Neutrophil (primary cell): ENCODE data around the gene DLGAP4.

Experiments used
- H3K27ac ChIP-seq: fragments of 200-600 bp; sonication (generic); 2 replicates; pipeline ENCODE4 v1.5.1; 2016; ENCODE audit warnings: mild to moderate bottlenecking, moderate library complexity
- H3K27me3 ChIP-seq: fragments of 200-600 bp; sonication (generic); 2 replicates; pipeline ENCODE4 v1.6.0; 2016; ENCODE audit warnings: mild to moderate bottlenecking
- H3K36me3 ChIP-seq: fragments of 200-600 bp; sonication (generic); 2 replicates; pipeline ENCODE4 v1.5.1; 2017
- H3K4me1 ChIP-seq, 2 experiments: fragments of 200-600 bp in 1 of 2; sonication (generic) in 1 of 2; 1 replicate in 1 of 2; 2 replicates in 1 of 2; pipeline versions ENCODE4 v1.5.1 to v1.6.1; 2013 to 2016; ENCODE audit warnings: low read depth in 1 of 2, low read length in 1 of 2, mild to moderate bottlenecking in 1 of 2, moderate library complexity in 1 of 2; ENCODE audit not compliant: control insufficient read depth in 1 of 2, insufficient read depth in 1 of 2
- H3K4me3 ChIP-seq, 2 experiments: fragments of 200-600 bp in 1 of 2; sonication (generic) in 1 of 2; 1 replicate in 1 of 2; 2 replicates in 1 of 2; pipeline ENCODE4 v1.5.1; 2013 to 2016; ENCODE audit warnings: low read depth in 1 of 2, low read length in 1 of 2, mild to moderate bottlenecking in 1 of 2, moderate library complexity in 1 of 2
- H3K9me3 ChIP-seq: fragments of 200-600 bp; sonication (generic); 2 replicates; pipeline ENCODE4 v1.5.1; 2016
- TF ChIP-seq, protein P1 (sequence below): fragments of 200-600 bp; sonication (generic); IDR thresholded peaks from 2 replicates; pipeline ENCODE4 v1.5.1; 2016; ENCODE audit warnings: antibody characterized with exemption

Gene DLGAP4

GRCh38 chr20:36385503-36385902 lies 79.4 kb downstream of the DLGAP4 start:
- H3K27ac ChIP-seq, result no peak overlapping the region
- no peaks in the 10 kb centered on the region for H3K4me1 ChIP-seq
- H3K27me3 ChIP-seq, result peaks cover 9% of the 10 kb centered on the region
- H3K9me3 ChIP-seq, result no peaks in the 10 kb centered on the region
- TF ChIP-seq, protein P1, sequence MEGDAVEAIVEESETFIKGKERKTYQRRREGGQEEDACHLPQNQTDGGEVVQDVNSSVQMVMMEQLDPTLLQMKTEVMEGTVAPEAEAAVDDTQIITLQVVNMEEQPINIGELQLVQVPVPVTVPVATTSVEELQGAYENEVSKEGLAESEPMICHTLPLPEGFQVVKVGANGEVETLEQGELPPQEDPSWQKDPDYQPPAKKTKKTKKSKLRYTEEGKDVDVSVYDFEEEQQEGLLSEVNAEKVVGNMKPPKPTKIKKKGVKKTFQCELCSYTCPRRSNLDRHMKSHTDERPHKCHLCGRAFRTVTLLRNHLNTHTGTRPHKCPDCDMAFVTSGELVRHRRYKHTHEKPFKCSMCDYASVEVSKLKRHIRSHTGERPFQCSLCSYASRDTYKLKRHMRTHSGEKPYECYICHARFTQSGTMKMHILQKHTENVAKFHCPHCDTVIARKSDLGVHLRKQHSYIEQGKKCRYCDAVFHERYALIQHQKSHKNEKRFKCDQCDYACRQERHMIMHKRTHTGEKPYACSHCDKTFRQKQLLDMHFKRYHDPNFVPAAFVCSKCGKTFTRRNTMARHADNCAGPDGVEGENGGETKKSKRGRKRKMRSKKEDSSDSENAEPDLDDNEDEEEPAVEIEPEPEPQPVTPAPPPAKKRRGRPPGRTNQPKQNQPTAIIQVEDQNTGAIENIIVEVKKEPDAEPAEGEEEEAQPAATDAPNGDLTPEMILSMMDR, result no peak
- no peaks in the 10 kb centered on the region for H3K36me3 ChIP-seq
- no peak overlapping the region for H3K4me3 ChIP-seq

GRCh38 chr20:36386236-36386635 lies 80.1 kb downstream of the DLGAP4 start:
- no peaks in the 10 kb centered on the region for H3K4me1 ChIP-seq
- TF ChIP-seq, protein P1, result no peak
- H3K27ac ChIP-seq, result no peak overlapping the region
- peaks cover 9% of the 10 kb centered on the region for H3K27me3 ChIP-seq
- no peaks in the 10 kb centered on the region for H3K9me3 ChIP-seq
- H3K36me3 ChIP-seq, result no peaks in the 10 kb centered on the region
- H3K4me3 ChIP-seq, result no peak overlapping the region

GRCh38 chr20:36390269-36390668 lies 84.1 kb downstream of the DLGAP4 start:
- TF ChIP-seq, protein P1, result no peak
- H3K27me3 ChIP-seq, result peaks cover 20% of the 10 kb centered on the region
- H3K27ac ChIP-seq, result no peak overlapping the region
- no peaks in the 10 kb centered on the region for H3K4me1 ChIP-seq
- no peaks in the 10 kb centered on the region for H3K36me3 ChIP-seq
- no peak overlapping the region for H3K4me3 ChIP-seq
- H3K9me3 ChIP-seq, result no peaks in the 10 kb centered on the region

GRCh38 chr20:36390719-36391415 lies 84.7 kb downstream of the DLGAP4 start:
- peaks cover 20% of the 10 kb centered on the region for H3K27me3 ChIP-seq
- H3K4me1 ChIP-seq, result no peaks in the 10 kb centered on the region
- no peaks in the 10 kb centered on the region for H3K36me3 ChIP-seq
- no peak overlapping the region for H3K27ac ChIP-seq
- no peak overlapping the region for H3K4me3 ChIP-seq
- no peaks in the 10 kb centered on the region for H3K9me3 ChIP-seq
- TF ChIP-seq, protein P1, result no peak

- Histone ChIP-seq H3K4me1 (no peaks in the 10 kb centered on the region), H3K27me3 (peaks cover 20% of the 10 kb centered on the region), H3K9me3 (no peaks in the 10 kb centered on the region), H3K27ac (no peak overlapping the region), H3K36me3 (no peaks in the 10 kb centered on the region), H3K4me3 (no peak overlapping the region)
- TF ChIP-seq, protein P1, result no peak
Measured at GRCh38 chr20:36391456-36391855, 85.3 kb downstream of the DLGAP4 start.
